Rectal smooth muscle tissue (tissue), 1 donor: ENCODE results near the gene PFDN2.

Source experiments
- H3K27ac ChIP-seq: one replicate; pipeline ENCODE4 v1.7.0; 2013; ENCODE audit warnings: low read depth, low read length, inconsistent platforms
- H3K27me3 ChIP-seq: one replicate; pipeline ENCODE4 v1.7.0; 2013; ENCODE audit warnings: low read length; ENCODE audit not compliant: control insufficient read depth, insufficient read depth
- H3K36me3 ChIP-seq: one replicate; pipeline ENCODE4 v1.7.0; 2013; ENCODE audit warnings: low read length; ENCODE audit not compliant: control insufficient read depth, insufficient read depth
- H3K4me1 ChIP-seq: one replicate; pipeline ENCODE4 v1.7.0; 2013; ENCODE audit warnings: low read length; ENCODE audit not compliant: control insufficient read depth, insufficient read depth
- H3K4me3 ChIP-seq: one replicate; pipeline ENCODE4 v1.7.0; 2013; ENCODE audit warnings: low read length
- H3K9ac ChIP-seq: one replicate; pipeline ENCODE4 v1.7.0; 2013; ENCODE audit warnings: low read length

PFDN2 gene

GRCh38 chr1:161092621-161093028 lies 25.2 kb downstream of the PFDN2 start:
- Histone ChIP-seq H3K27me3 (no peaks in the 10 kb centered on the region), H3K27ac (no peak overlapping the region), H3K36me3 (no peaks in the 10 kb centered on the region), H3K9ac (no peak overlapping the region), H3K4me1 (peaks cover 3% of the 10 kb centered on the region), H3K4me3 (no peak overlapping the region)

GRCh38 chr1:161091796-161092507 lies 25.9 kb downstream of the PFDN2 start:
- no peaks in the 10 kb centered on the region for H3K27me3 ChIP-seq
- no peaks in the 10 kb centered on the region for H3K4me1 ChIP-seq
- no peak overlapping the region for H3K4me3 ChIP-seq
- H3K36me3 ChIP-seq, result no peaks in the 10 kb centered on the region
- H3K9ac ChIP-seq, result no peak overlapping the region
- H3K27ac ChIP-seq, result no peak overlapping the region

DNA sequence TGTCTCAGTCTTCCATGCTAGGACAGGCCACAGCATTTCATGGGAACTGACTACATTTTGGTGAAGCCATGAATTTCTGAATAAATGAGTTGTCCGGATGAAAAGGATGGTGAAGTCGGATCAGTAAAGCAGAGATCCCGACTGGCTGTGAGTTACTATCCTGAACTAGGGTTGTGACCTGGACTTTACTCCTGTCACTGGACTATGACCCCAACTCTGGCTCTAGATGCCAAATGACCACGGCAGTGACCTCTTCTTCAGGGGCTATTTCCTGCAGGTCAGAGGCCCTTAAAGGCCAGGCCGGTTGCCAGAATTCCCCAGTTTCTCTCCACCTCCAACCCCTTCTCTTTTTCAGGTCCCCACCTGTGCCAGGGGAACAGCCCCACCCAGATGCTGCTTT lies 26.7 kb downstream of the PFDN2 start:
- Histone ChIP-seq H3K27me3 (no peaks in the 10 kb centered on the region), H3K9ac (no peak overlapping the region), H3K4me1 (no peaks in the 10 kb centered on the region), H3K4me3 (no peak overlapping the region), H3K27ac (no peak overlapping the region), H3K36me3 (no peaks in the 10 kb centered on the region)

DNA sequence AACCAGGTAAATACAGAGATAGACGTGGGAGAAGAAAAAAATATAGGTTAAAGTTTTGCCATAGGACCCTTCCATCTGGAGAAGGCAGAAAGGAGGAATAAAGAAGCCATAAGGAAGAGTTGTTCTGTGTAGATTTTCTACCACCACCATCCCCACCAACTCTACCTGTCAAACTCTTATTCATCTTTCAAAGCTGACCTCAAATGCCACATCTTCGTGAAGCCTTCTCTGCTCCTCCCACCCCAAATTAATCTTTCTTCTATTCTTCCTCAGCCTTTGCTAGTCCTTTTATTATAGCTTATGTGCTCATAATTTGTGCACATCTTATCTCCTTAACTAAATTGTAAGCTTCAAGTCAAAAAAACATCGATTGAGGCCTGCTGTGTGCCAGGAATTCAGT lies 27.2 kb downstream of the PFDN2 start:
- Histone ChIP-seq H3K9ac (no peak overlapping the region), H3K27ac (no peak overlapping the region), H3K4me3 (no peak overlapping the region), H3K36me3 (no peaks in the 10 kb centered on the region), H3K27me3 (no peaks in the 10 kb centered on the region), H3K4me1 (no peaks in the 10 kb centered on the region)

GRCh38 chr1:161089938-161090337 lies 27.9 kb downstream of the PFDN2 start:
- H3K4me3 ChIP-seq, result no peak overlapping the region
- H3K4me1 ChIP-seq, result no peaks in the 10 kb centered on the region
- no peak overlapping the region for H3K9ac ChIP-seq
- H3K27me3 ChIP-seq, result no peaks in the 10 kb centered on the region
- no peak overlapping the region for H3K27ac ChIP-seq
- no peaks in the 10 kb centered on the region for H3K36me3 ChIP-seq

DNA sequence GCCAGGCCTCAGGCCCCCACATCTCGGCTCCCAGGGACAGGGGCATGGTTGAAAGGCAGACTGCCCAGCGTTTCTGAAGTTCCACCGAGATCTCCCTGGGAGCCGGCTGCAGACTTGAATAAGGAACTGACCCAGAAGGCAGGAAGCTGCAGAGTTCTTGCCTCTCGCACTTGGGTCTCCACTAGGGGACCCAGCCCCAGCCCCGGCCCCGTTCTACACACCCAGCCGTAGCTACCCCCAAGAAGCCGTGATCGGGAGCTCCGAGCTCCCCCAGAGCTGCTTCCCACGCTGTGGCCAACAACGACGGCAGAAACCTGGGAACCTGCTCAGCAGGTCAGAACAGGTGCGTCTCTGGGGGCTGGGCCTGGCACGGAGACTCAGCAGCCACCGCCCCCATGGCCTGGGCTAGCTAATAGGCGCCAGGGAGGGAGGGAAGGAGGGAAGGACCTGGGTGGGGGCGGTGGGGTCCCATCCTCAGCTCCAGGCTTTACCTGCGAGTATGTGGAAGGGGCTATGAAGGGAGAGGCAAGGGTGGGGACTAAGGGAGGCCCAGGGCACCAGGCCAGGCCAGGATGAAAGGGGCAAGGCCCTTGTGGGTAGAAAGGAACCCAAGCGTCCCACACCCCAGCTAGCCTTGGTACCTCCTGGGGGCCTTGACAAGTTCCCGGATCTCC lies 28.4 kb downstream of the PFDN2 start, which contains the start of gene NECTIN4:
Gene NECTIN4 (minus strand): TSS at position 308 of the 674 bp plus-strand sequence. CDS start 262 bp downstream, at position 46.
- H3K27me3 ChIP-seq, result no peaks in the 10 kb centered on the region
- H3K4me1 ChIP-seq, result no peaks in the 10 kb centered on the region
- no peaks in the 10 kb centered on the region for H3K36me3 ChIP-seq
- H3K9ac ChIP-seq, result no peak within 1 kb of the TSS
- no peak within 1 kb of the TSS for H3K27ac ChIP-seq
- H3K4me3 ChIP-seq, result no peak within 1 kb of the TSS

DNA sequence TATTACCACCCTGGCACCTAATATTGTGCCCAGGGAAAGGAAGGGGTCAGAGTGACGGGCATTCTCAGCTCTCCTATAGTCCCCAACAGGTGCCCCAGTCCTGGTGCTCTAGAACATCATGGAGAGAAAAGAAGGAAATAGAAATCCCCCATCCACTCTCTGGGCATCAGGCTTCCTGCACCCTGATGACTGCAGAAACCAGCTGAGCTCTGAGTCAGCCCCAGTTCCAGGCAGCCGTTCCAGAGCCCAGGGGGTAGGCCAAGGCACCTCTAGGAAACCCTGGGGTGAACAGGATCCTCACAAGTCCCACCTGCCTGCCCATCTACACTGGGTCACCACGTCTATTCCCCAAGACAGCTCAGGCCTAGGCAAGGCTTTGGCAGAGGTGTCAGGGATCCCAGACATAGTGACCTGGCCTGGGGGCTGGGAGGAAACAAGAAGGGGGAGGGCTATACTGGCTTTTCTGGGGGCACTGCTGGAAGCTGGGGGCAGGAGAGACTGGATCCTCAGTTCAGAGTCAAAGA lies 29.2 kb downstream of the PFDN2 start:
- Histone ChIP-seq H3K4me1 (no peaks in the 10 kb centered on the region), H3K36me3 (no peaks in the 10 kb centered on the region), H3K4me3 (no peak overlapping the region), H3K27me3 (no peaks in the 10 kb centered on the region), H3K9ac (no peak overlapping the region), H3K27ac (no peak overlapping the region)

DNA sequence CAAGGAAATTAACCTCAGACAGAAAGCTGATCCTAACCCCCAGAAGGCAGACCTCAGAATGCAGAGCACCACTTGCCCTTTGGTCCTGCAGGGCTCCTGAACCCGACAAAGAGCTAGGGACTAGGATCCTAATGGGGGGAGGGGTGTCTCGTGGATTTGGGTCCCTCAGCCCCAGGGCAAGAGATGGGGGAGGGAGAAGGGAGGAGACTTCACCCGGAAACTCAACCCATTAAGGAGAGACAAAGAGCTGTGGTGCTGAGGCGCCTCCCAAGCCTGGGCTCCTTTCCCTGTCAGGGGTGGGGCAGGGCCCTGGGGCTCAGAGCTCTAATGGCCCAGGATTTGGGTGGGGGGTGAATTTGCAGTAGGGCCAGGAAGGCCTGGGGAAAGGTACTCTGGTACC lies 31.4 kb downstream of the PFDN2 start:
- no peaks in the 10 kb centered on the region for H3K36me3 ChIP-seq
- no peaks in the 10 kb centered on the region for H3K4me1 ChIP-seq
- H3K27me3 ChIP-seq, result no peaks in the 10 kb centered on the region
- no peak overlapping the region for H3K9ac ChIP-seq
- no peak overlapping the region for H3K27ac ChIP-seq
- H3K4me3 ChIP-seq, result no peak overlapping the region

DNA sequence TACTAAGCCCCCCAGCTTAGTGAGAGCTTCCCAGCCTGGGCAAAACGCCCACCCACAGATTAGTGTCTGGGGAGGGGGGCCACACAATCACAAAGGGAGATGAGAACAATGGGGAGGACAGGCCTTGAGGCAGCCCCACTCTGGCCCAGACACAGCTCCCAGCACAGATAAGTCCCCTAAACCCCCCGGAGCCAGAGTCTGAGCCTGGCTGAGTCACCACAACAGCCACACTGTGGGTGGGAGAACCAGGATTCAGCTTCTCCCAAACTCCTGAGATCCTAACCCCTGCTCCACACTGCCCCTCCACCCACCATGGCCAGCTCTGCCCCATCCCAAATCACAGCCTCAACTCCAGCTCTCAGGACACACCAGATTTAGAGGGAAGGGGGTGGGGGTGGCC lies 32.7 kb downstream of the PFDN2 start:
- no peak overlapping the region for H3K27ac ChIP-seq
- H3K9ac ChIP-seq, result no peak overlapping the region
- H3K27me3 ChIP-seq, result no peaks in the 10 kb centered on the region

DNA sequence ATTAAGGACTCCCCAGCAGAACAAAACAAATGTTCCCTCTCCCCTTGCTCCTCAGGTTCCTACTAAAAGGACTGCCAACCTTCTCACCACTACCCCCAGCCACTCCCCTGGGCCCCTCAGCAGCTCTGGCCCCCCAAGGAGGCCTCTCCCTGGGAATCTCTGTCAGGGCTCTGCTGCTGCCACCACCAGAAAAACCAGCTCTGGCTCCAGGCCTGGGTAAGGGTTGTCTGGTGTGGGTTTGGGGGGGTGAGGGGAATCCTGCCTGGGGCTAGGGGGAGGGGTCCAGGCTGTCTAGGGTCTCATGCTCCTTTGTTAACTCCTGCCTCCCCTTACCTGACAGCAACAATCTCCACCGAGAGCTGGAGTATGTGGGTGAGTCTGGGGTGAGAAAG lies 33.2 kb downstream of the PFDN2 start:
- Histone ChIP-seq H3K4me3 (no peak overlapping the region), H3K27me3 (no peaks in the 10 kb centered on the region), H3K9ac (no peak overlapping the region), H3K36me3 (no peaks in the 10 kb centered on the region), H3K4me1 (no peaks in the 10 kb centered on the region), H3K27ac (no peak overlapping the region)

More for the DNA sequence above, 32.7 kb downstream of the PFDN2 start:
- Histone ChIP-seq H3K4me1 (no peaks in the 10 kb centered on the region), H3K4me3 (no peak overlapping the region), H3K36me3 (no peaks in the 10 kb centered on the region)

GRCh38 chr1:161083748-161084596 lies 33.9 kb downstream of the PFDN2 start:
- no peak overlapping the region for H3K4me3 ChIP-seq
- no peak overlapping the region for H3K27ac ChIP-seq
- no peaks in the 10 kb centered on the region for H3K27me3 ChIP-seq
- no peaks in the 10 kb centered on the region for H3K4me1 ChIP-seq
- no peak overlapping the region for H3K9ac ChIP-seq
- H3K36me3 ChIP-seq, result no peaks in the 10 kb centered on the region

GRCh38 chr1:161082996-161083747 lies 34.7 kb downstream of the PFDN2 start:
- no peaks in the 10 kb centered on the region for H3K4me1 ChIP-seq
- H3K4me3 ChIP-seq, result no peak overlapping the region
- H3K27ac ChIP-seq, result no peak overlapping the region
- H3K27me3 ChIP-seq, result no peaks in the 10 kb centered on the region
- no peak overlapping the region for H3K9ac ChIP-seq
- no peaks in the 10 kb centered on the region for H3K36me3 ChIP-seq
